OCI-LY3 (cell line): ENCODE measurements around the gene STKLD1.
A peak's percentile ranks its signal among the peaks of the same experiment; 100 is the strongest.
"Not testable (repeated sequence)": the region's sequence is repeated elsewhere in the genome, so short reads cannot be mapped to it uniquely, and the experiment has no call there.

Experiments used
- H2AFZ ChIP-seq: fragments of 200-600, 300-600 bp; shearing (Covaris generic); 2 replicates; pipeline ENCODE4 v1.6.0; 2014; ENCODE audit warnings: antibody characterized with exemption, low read depth, low read length
- H3K27ac ChIP-seq: fragments of 200-600, 300-600 bp; sonication (generic); 2 replicates; pipeline ENCODE4 v1.5.1; 2014; ENCODE audit warnings: mild to moderate bottlenecking, low read length, moderate library complexity, mixed read lengths
- H3K27me3 ChIP-seq: fragments of 200-600, 300-600 bp; sonication (generic); 2 replicates; pipeline ENCODE4 v1.6.1; 2014; ENCODE audit warnings: low read depth, low read length, mixed read lengths
- H3K36me3 ChIP-seq: fragments of 200-600, 300-600 bp; sonication (generic); replicated peaks from 2 replicates; pipeline ENCODE3; 2014; ENCODE audit warnings: low read depth, low read length, mixed read lengths
- H3K4me1 ChIP-seq: fragments of 300-600, 200-600 bp; sonication (generic); 2 replicates; pipeline ENCODE4 v1.6.1; 2014; ENCODE audit warnings: low read length, mixed read lengths
- H3K4me2 ChIP-seq: fragments of 200-600, 300-600 bp; sonication (generic); 2 replicates; pipeline ENCODE4 v1.6.1; 2014; ENCODE audit warnings: low read length, mixed read lengths
- H3K4me3 ChIP-seq: fragments of 300-600, 200-600 bp; sonication (generic); 2 replicates; pipeline ENCODE4 v1.5.1; 2014; ENCODE audit warnings: antibody characterized with exemption, mild to moderate bottlenecking, low read length, moderate library complexity
- H3K79me2 ChIP-seq: fragments of 300-600, 200-600 bp; shearing (Covaris generic); 2 replicates; pipeline ENCODE4 v1.6.1; 2014; ENCODE audit warnings: mild to moderate bottlenecking, low read length, mixed read lengths
- H3K9ac ChIP-seq: fragments of 300-600, 200-600 bp; shearing (Covaris generic); 2 replicates; pipeline ENCODE4 v1.6.0; 2014; ENCODE audit warnings: mild to moderate bottlenecking, low read length, moderate library complexity
- H3K9me3 ChIP-seq: fragments of 200-600, 300-600 bp; shearing (Covaris generic); 2 replicates; pipeline ENCODE4 v1.6.1; 2014; ENCODE audit warnings: low read length, mixed read lengths; ENCODE audit not compliant: insufficient read depth
- H4K20me1 ChIP-seq: fragments of 200-600, 300-600 bp; sonication (generic); 2 replicates; pipeline ENCODE4 v1.6.1; 2016; ENCODE audit warnings: low read length, mixed read lengths; ENCODE audit not compliant: insufficient read depth
- EZH2phosphoT487 ChIP-seq: fragments of 200-600 bp; shearing (Covaris generic); IDR thresholded peaks from 2 replicates; pipeline ENCODE4 v1.6.1; 2018; ENCODE audit warnings: antibody characterized with exemption, mixed run types, low read depth
- TF ChIP-seq, protein P1 (sequence below): fragments of 200-600, 300-600 bp; sonication (generic); IDR thresholded peaks from 2 replicates; pipeline ENCODE4 v1.5.1; 2014; ENCODE audit warnings: antibody characterized with exemption, low read length, low read depth

The STKLD1 gene

GRCh38 chr9:133371261-133371711, 4.9 kb upstream of the STKLD1 start:
- Histone ChIP-seq H3K9me3 (no peaks in the 10 kb centered on the region), H2AFZ (no peak overlapping the region), H3K79me2 (peaks cover 96% of the 10 kb centered on the region), H3K4me1 (peaks cover 6% of the 10 kb centered on the region; the same call in 1 of the 2 replicates), H3K27me3 (no peaks in the 10 kb centered on the region), H3K4me2 (no peak overlapping the region), H4K20me1 (peaks cover 82% of the 10 kb centered on the region), H3K4me3 (no peak overlapping the region), H3K9ac (no peak overlapping the region), H3K27ac (no peak overlapping the region), H3K36me3 (peaks cover 55% of the 10 kb centered on the region)
- TF ChIP-seq EZH2phosphoT487: no peak
- TF ChIP-seq, protein P1, sequence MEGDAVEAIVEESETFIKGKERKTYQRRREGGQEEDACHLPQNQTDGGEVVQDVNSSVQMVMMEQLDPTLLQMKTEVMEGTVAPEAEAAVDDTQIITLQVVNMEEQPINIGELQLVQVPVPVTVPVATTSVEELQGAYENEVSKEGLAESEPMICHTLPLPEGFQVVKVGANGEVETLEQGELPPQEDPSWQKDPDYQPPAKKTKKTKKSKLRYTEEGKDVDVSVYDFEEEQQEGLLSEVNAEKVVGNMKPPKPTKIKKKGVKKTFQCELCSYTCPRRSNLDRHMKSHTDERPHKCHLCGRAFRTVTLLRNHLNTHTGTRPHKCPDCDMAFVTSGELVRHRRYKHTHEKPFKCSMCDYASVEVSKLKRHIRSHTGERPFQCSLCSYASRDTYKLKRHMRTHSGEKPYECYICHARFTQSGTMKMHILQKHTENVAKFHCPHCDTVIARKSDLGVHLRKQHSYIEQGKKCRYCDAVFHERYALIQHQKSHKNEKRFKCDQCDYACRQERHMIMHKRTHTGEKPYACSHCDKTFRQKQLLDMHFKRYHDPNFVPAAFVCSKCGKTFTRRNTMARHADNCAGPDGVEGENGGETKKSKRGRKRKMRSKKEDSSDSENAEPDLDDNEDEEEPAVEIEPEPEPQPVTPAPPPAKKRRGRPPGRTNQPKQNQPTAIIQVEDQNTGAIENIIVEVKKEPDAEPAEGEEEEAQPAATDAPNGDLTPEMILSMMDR: no peak

GRCh38 chr9:133372144-133372543, 4.0 kb upstream of the STKLD1 start:
- Histone ChIP-seq H3K9ac (no peak overlapping the region), H3K27ac (no peak overlapping the region), H3K79me2 (peaks cover 87% of the 10 kb centered on the region), H4K20me1 (peaks cover 74% of the 10 kb centered on the region), H3K4me1 (peaks cover 11% of the 10 kb centered on the region; the same call in 1 of the 2 replicates), H2AFZ (no peak overlapping the region), H3K27me3 (no peaks in the 10 kb centered on the region), H3K4me3 (no peak overlapping the region), H3K9me3 (no peaks in the 10 kb centered on the region), H3K4me2 (no peak overlapping the region), H3K36me3 (peaks cover 46% of the 10 kb centered on the region)
- TF ChIP-seq, protein P1: no peak
- TF ChIP-seq EZH2phosphoT487: no peak

GRCh38 chr9:133374612-133375115, 1.5 kb upstream of the STKLD1 start:
- Histone ChIP-seq H3K4me2 (peak overlapping the region; percentile 63), H3K36me3 (peaks cover 28% of the 10 kb centered on the region), H3K4me1 (peaks cover 11% of the 10 kb centered on the region; the same call in 1 of the 2 replicates), H3K4me3 (peak overlapping the region; percentile 93), H3K27ac (0 out of 2 replicates have a peak overlapping the region, but pooled peaks have one; percentile 60), H2AFZ (no peak overlapping the region), H3K9me3 (no peaks in the 10 kb centered on the region), H3K79me2 (peaks cover 62% of the 10 kb centered on the region), H3K27me3 (no peaks in the 10 kb centered on the region), H3K9ac (peak overlapping the region; percentile 99), H4K20me1 (peaks cover 49% of the 10 kb centered on the region)
- TF ChIP-seq, protein P1: no peak
- TF ChIP-seq EZH2phosphoT487: no peak

- Histone ChIP-seq H3K27ac (peak overlapping the region; percentile 60), H3K36me3 (peaks cover 25% of the 10 kb centered on the region), H3K9ac (peak overlapping the region; percentile 99), H3K9me3 (no peaks in the 10 kb centered on the region), H3K27me3 (no peaks in the 10 kb centered on the region), H3K4me3 (peak overlapping the region; percentile 93), H3K4me1 (peaks cover 11% of the 10 kb centered on the region; the same call in 1 of the 2 replicates), H2AFZ (no peak overlapping the region), H3K4me2 (peak overlapping the region; percentile 63), H3K79me2 (peaks cover 56% of the 10 kb centered on the region), H4K20me1 (peaks cover 43% of the 10 kb centered on the region)
- no peak for TF ChIP-seq EZH2phosphoT487
- TF ChIP-seq, protein P1: peak; percentile 38; the same call in 1 of the 2 replicates
Measured at GRCh38 chr9:133375116-133375723, 946 bp upstream of the STKLD1 start.

DNA sequence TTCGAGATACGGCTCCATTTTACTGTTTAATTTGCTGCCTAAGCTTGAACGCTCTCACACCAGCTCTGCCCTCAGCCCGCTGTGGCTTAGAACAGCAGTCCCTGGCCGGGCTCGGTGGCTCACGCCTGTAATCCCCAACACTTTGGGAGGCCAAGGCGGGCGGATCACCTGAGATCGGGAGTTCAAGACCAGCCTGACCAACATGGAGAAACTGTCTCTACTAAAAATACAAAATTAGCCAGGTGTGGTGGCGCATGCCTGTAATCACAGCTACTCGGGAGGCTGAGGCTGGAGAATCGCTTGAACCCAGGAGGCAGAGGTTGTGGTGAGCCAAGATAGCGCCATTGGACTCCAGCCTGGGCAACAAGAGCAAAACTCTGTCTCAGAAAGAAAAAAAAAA, 1.1 kb downstream of the STKLD1 start:
- H3K9ac ChIP-seq: not testable (repeated sequence)

More for the DNA sequence above, 1.1 kb downstream of the STKLD1 start:
- H3K36me3 ChIP-seq, H3K27me3 ChIP-seq, H2AFZ ChIP-seq, H3K27ac ChIP-seq, H3K4me3 ChIP-seq, H3K9me3 ChIP-seq, H3K4me2 ChIP-seq: not testable (repeated sequence)
- peaks cover 36% of the 10 kb centered on the region for H3K79me2 ChIP-seq
- H4K20me1 ChIP-seq: peaks cover 22% of the 10 kb centered on the region
- peaks cover 11% of the 10 kb centered on the region; the same call in 1 of the 2 replicates for H3K4me1 ChIP-seq
